HEK293 (cell line): ENCODE measurements around the gene NOBOX.

Experiments
- AEBP2 ChIP-seq: fragments of 450-650 bp; formaldehyde crosslinking; IDR thresholded peaks from 2 replicates; pipeline ENCODE4 v1.5.1; 2016; ENCODE audit warnings: missing biosample characterization, missing genetic modification characterization, borderline replicate concordance
- EGR2 ChIP-seq: fragments of 450-650 bp; formaldehyde crosslinking; IDR thresholded peaks from 2 replicates; pipeline ENCODE4 v1.5.1; 2016; ENCODE audit warnings: low read depth, missing biosample characterization, missing genetic modification characterization
- FEZF1 ChIP-seq: fragments of 450-650 bp; formaldehyde crosslinking; IDR thresholded peaks from 2 replicates; pipeline ENCODE4 v1.5.1; 2016; ENCODE audit warnings: missing biosample characterization, missing genetic modification characterization
- GLIS2 ChIP-seq: fragments of 450-650 bp; formaldehyde crosslinking; IDR thresholded peaks from 2 replicates; pipeline ENCODE4 v1.5.1; 2016; ENCODE audit warnings: missing biosample characterization, missing genetic modification characterization
- HIC1 ChIP-seq: fragments of 450-650 bp; formaldehyde crosslinking; IDR thresholded peaks from 2 replicates; pipeline ENCODE4 v1.5.1; 2016; ENCODE audit warnings: missing biosample characterization, missing genetic modification characterization
- HOXD13 ChIP-seq: sonication (generic); formaldehyde crosslinking; IDR thresholded peaks from 2 replicates; pipeline ENCODE4 v1.8.0; 2022; ENCODE audit warnings: missing genetic modification reagents, borderline replicate concordance
- PRDM2 ChIP-seq: fragments of 450-650 bp; formaldehyde crosslinking; IDR thresholded peaks from 2 replicates; pipeline ENCODE4 v1.5.1; 2016; ENCODE audit warnings: missing biosample characterization, missing genetic modification characterization, borderline replicate concordance
- RBAK ChIP-seq: fragments of 450-650 bp; formaldehyde crosslinking; IDR thresholded peaks from 2 replicates; pipeline ENCODE4 v1.5.1; 2016; ENCODE audit warnings: missing biosample characterization, missing genetic modification characterization
- ZBTB20 ChIP-seq: fragments of 450-650 bp; formaldehyde crosslinking; IDR thresholded peaks from 2 replicates; pipeline ENCODE4 v1.5.1; 2016; ENCODE audit warnings: missing biosample characterization, missing genetic modification characterization
- ZFP3 ChIP-seq: fragments of 450-650 bp; formaldehyde crosslinking; IDR thresholded peaks from 2 replicates; pipeline ENCODE4 v1.5.1; 2016; ENCODE audit warnings: low read depth, missing biosample characterization, missing genetic modification characterization
- ZNF146 ChIP-seq: fragments of 450-650 bp; formaldehyde crosslinking; IDR thresholded peaks from 2 replicates; pipeline ENCODE4 v1.5.1; 2016; ENCODE audit warnings: missing biosample characterization, missing genetic modification characterization
- ZNF16 ChIP-seq: fragments of 450-650 bp; formaldehyde crosslinking; IDR thresholded peaks from 2 replicates; pipeline ENCODE4 v1.5.1; 2016; ENCODE audit warnings: low read depth, missing biosample characterization, missing genetic modification characterization
- ZNF169 ChIP-seq: fragments of 450-650 bp; formaldehyde crosslinking; IDR thresholded peaks from 2 replicates; pipeline ENCODE4 v1.5.1; 2016; ENCODE audit warnings: missing biosample characterization, missing genetic modification characterization
- ZNF175 ChIP-seq: fragments of 450-650 bp; formaldehyde crosslinking; IDR thresholded peaks from 2 replicates; pipeline ENCODE4 v1.5.1; 2016; ENCODE audit warnings: missing biosample characterization, missing genetic modification characterization
- ZNF211 ChIP-seq: fragments of 450-650 bp; formaldehyde crosslinking; IDR thresholded peaks from 2 replicates; pipeline ENCODE4 v1.5.1; 2016; ENCODE audit warnings: low read depth, missing biosample characterization, missing genetic modification characterization
- ZNF223 ChIP-seq: fragments of 450-650 bp; formaldehyde crosslinking; IDR thresholded peaks from 2 replicates; pipeline ENCODE4 v1.5.1; 2016; ENCODE audit warnings: missing biosample characterization, missing genetic modification characterization
- ZNF302 ChIP-seq: fragments of 450-650 bp; formaldehyde crosslinking; IDR thresholded peaks from 2 replicates; pipeline ENCODE4 v1.5.1; 2016; ENCODE audit warnings: missing biosample characterization, missing genetic modification characterization, low read depth
- ZNF394 ChIP-seq: fragments of 450-650 bp; formaldehyde crosslinking; IDR thresholded peaks from 2 replicates; pipeline ENCODE4 v1.5.1; 2016; ENCODE audit warnings: missing biosample characterization, missing genetic modification characterization, mild to moderate bottlenecking, moderate library complexity, borderline replicate concordance
- ZNF488 ChIP-seq: fragments of 450-650 bp; formaldehyde crosslinking; IDR thresholded peaks from 2 replicates; pipeline ENCODE4 v1.5.1; 2016; ENCODE audit warnings: missing biosample characterization, missing genetic modification characterization
- ZNF501 ChIP-seq: fragments of 450-650 bp; formaldehyde crosslinking; IDR thresholded peaks from 2 replicates; pipeline ENCODE4 v1.5.1; 2016; ENCODE audit warnings: missing biosample characterization, missing genetic modification characterization
- ZNF514 ChIP-seq: fragments of 450-650 bp; formaldehyde crosslinking; IDR thresholded peaks from 2 replicates; pipeline ENCODE4 v1.5.1; 2016; ENCODE audit warnings: missing biosample characterization, missing genetic modification characterization
- ZNF544 ChIP-seq: fragments of 450-650 bp; formaldehyde crosslinking; IDR thresholded peaks from 2 replicates; pipeline ENCODE4 v1.5.0; 2017; ENCODE audit warnings: missing biosample characterization, missing genetic modification characterization
- ZNF658 ChIP-seq: fragments of 450-650 bp; formaldehyde crosslinking; IDR thresholded peaks from 2 replicates; pipeline ENCODE4; 2016; ENCODE audit warnings: missing biosample characterization, missing genetic modification characterization
- ZNF792 ChIP-seq: fragments of 450-650 bp; formaldehyde crosslinking; IDR thresholded peaks from 2 replicates; pipeline ENCODE4 v1.5.1; 2016; ENCODE audit warnings: missing biosample characterization, missing genetic modification characterization
- ZNF837 ChIP-seq: fragments of 450-650 bp; formaldehyde crosslinking; IDR thresholded peaks from 2 replicates; pipeline ENCODE4 v1.5.1; 2016; ENCODE audit warnings: missing biosample characterization, missing genetic modification characterization
- TF ChIP-seq, protein P1 (sequence below): fragments of 450-650 bp; formaldehyde crosslinking; IDR thresholded peaks from 2 replicates; pipeline ENCODE4 v1.5.1; 2017; ENCODE audit warnings: missing biosample characterization, missing genetic modification characterization

Gene NOBOX

DNA sequence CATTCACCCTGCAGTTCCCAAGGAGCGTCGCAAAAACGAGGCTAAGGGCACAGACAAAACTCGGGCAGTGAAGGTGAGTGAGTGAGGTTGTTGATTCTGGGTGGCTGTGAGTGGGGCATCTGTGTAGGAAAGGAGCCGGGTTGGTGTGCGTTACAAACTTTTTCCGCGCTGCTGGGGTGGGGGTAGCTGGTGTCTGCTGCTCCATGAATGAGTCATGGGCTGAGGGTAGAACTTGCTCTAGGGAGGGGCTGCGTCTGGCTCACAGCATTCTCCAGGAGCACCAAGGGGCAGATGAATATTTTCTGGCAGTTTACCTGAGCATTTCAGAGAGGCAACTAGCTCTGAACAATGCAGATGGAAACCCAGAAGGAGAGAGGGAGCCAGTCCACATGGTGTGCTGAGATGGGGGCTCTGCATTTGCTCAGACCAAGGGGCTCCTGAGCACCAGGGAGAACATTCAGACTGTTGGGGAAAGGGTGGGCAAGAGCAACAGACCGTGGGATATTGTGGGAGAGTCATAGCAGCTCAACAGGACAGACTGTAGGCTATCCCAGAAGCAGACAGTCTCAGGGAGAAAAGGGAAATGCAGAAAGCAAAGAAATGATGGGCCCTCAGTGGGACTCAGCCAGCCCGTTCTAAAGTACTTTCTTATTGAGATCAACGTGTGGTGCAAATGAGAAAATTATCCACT lies 18.8 kb downstream of the NOBOX start (continued):
- TF ChIP-seq ZNF544 (tag by site-specific recombination) (no peak), ZNF488 (tag by site-specific recombination) (no peak), PRDM2 (no peak), ZBTB20 (tag by site-specific recombination) (peak; percentile 29; the same call in 1 of the 2 replicates), ZNF223 (tag by site-specific recombination) (no peak), ZNF394 (tag by site-specific recombination) (peak; percentile 91), ZNF169 (tag by site-specific recombination) (no peak), ZNF175 (tag by site-specific recombination) (no peak), AEBP2 (tag by site-specific recombination) (no peak), ZNF16 (tag by site-specific recombination) (no peak), GLIS2 (tag by site-specific recombination) (peak; percentile 21; the same call in 1 of the 2 replicates), RBAK (tag by site-specific recombination) (no peak), ZNF658 (tag by site-specific recombination) (no peak), ZNF501 (tag by site-specific recombination) (no peak), HIC1 (tag by site-specific recombination) (peak; percentile 72; the same call in 1 of the 2 replicates), HOXD13 (CRISPR knock-in tag) (no peak), ZNF302 (no peak), ZNF837 (tag by site-specific recombination) (no peak), ZNF211 (tag by site-specific recombination) (no peak), ZNF514 (tag by site-specific recombination) (no peak), ZNF146 (tag by site-specific recombination) (no peak), FEZF1 (tag by site-specific recombination) (no peak), ZFP3 (tag by site-specific recombination) (no peak), ZNF792 (tag by site-specific recombination) (no peak), EGR2 (tag by site-specific recombination) (peak; percentile 9; the same call in 1 of the 2 replicates)
- TF ChIP-seq, protein P1, sequence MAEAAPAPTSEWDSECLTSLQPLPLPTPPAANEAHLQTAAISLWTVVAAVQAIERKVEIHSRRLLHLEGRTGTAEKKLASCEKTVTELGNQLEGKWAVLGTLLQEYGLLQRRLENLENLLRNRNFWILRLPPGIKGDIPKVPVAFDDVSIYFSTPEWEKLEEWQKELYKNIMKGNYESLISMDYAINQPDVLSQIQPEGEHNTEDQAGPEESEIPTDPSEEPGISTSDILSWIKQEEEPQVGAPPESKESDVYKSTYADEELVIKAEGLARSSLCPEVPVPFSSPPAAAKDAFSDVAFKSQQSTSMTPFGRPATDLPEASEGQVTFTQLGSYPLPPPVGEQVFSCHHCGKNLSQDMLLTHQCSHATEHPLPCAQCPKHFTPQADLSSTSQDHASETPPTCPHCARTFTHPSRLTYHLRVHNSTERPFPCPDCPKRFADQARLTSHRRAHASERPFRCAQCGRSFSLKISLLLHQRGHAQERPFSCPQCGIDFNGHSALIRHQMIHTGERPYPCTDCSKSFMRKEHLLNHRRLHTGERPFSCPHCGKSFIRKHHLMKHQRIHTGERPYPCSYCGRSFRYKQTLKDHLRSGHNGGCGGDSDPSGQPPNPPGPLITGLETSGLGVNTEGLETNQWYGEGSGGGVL: peak; percentile 46; the same call in 1 of the 2 replicates
